T-cell (primary cell): ENCODE data around the gene COL23A1. TPM values are rescaled to one million over a fixed set of nuclear protein-coding genes. Genes with fewer than 3 reads are reported as not detected.

Experiments used
- ATAC-seq, 4 experiments: fragments of 200-7000 bp in 3 of 4; fragments of 150-1000 bp in 1 of 4; cut with Tn5 transposase; replicated peaks in 1 of 4; 1 replicate in 3 of 4; 2 replicates in 1 of 4; pipeline ENCODE4 v1.10.0; 2021; ENCODE audit warnings: moderate library complexity in 3 of 4, mild to moderate bottlenecking in 2 of 4, moderate number of reproducible peaks in 1 of 4
- CTCF ChIA-PET, 2 donors: fragments of 300-600 bp; sonication (Branson Sonifier 250); formaldehyde crosslinking; loops; one replicate each; lab custom pipeline; 2022; ENCODE audit warnings: antibody characterized with exemption in 2 of 2; lab: Charles Lee
- POLR2A ChIA-PET, 2 donors: fragments of 300-600 bp; sonication (Branson Sonifier 250); formaldehyde crosslinking; loops; one replicate each; lab custom pipeline; 2022; ENCODE audit warnings: antibody characterized with exemption in 2 of 2; lab: Charles Lee
- DNase-seq, 35 experiments: peaks; one replicate each; pipeline versions ENCODE4 v3.0.0 to v3.0.0-alpha.2; 2013 to 2023
- H3K27ac ChIP-seq: one replicate; pipeline ENCODE4 v1.5.1; 2013; ENCODE audit warnings: low read length
- H3K27me3 ChIP-seq, 2 experiments: replicated peaks in 1 of 2; 1 replicate in 1 of 2; 2 replicates in 1 of 2; pipeline versions ENCODE4 v1.6.1 to v1.7.0; 2013; ENCODE audit warnings: low read length in 1 of 2, mixed read lengths in 1 of 2; ENCODE audit not compliant: control insufficient read depth in 2 of 2, insufficient read depth in 2 of 2; ENCODE audit errors: extremely low read depth in 1 of 2
- H3K36me3 ChIP-seq, 2 donors: 1 replicate in 1 of 2; 2 replicates in 1 of 2; pipeline versions ENCODE4 v1.6.1 to v1.7.0; 2013; ENCODE audit warnings: low read length in 1 of 2; ENCODE audit not compliant: control insufficient read depth in 2 of 2, insufficient read depth in 1 of 2; ENCODE audit errors: extremely low read depth in 1 of 2
- H3K4me1 ChIP-seq, 2 experiments: 1 replicate in 1 of 2; 2 replicates in 1 of 2; pipeline versions ENCODE4 v1.6.1 to v1.7.0; 2013; ENCODE audit warnings: low read length in 2 of 2, mixed read lengths in 1 of 2; ENCODE audit not compliant: insufficient read depth in 2 of 2, control insufficient read depth in 1 of 2; ENCODE audit errors: extremely low read depth in 1 of 2
- H3K4me3 ChIP-seq, 2 donors: 1 replicate in 1 of 2; 2 replicates in 1 of 2; pipeline versions ENCODE4 v1.5.1 to v1.7.0; 2013; ENCODE audit warnings: mild to moderate bottlenecking in 2 of 2, low read length in 1 of 2, moderate library complexity in 1 of 2; ENCODE audit not compliant: control insufficient read depth in 1 of 2; ENCODE audit errors: extremely low read depth in 1 of 2
- H3K9me3 ChIP-seq: 2 replicates; pipeline ENCODE4 v1.7.0; 2013
- H3K27ac Mint-ChIP-seq, 2 donors: one replicate each; pipeline ENCODE4 v1.8.0; 2020 to 2021; ENCODE audit warnings: mild to moderate bottlenecking in 2 of 2, mixed read lengths in 2 of 2
- H3K27me3 Mint-ChIP-seq, 2 donors: one replicate each; pipeline ENCODE4 v1.8.0; 2021 to 2022; ENCODE audit warnings: mixed read lengths in 2 of 2
- H3K36me3 Mint-ChIP-seq: one replicate; pipeline ENCODE4 v1.8.0; 2021; ENCODE audit warnings: mixed read lengths
- H3K4me1 Mint-ChIP-seq, 3 donors: one replicate each; pipeline ENCODE4 v1.8.0; 2020 to 2022; ENCODE audit warnings: mixed read lengths in 3 of 3, mild to moderate bottlenecking in 1 of 3
- H3K4me3 Mint-ChIP-seq, 3 donors: one replicate each; pipeline ENCODE4 v1.8.0; 2020 to 2022; ENCODE audit warnings: mild to moderate bottlenecking in 3 of 3, mixed read lengths in 3 of 3, moderate library complexity in 3 of 3
- H3K9me3 Mint-ChIP-seq, 3 donors: one replicate each; pipeline ENCODE4 v1.8.0; 2020 to 2022; ENCODE audit warnings: mixed read lengths in 3 of 3
- WGBS: methylation state at CpG from one replicate; pipeline ENCODE4 v1.1.5; 2013; ENCODE audit warnings: missing lambda C conversion rate; ENCODE audit not compliant: insufficient coverage; 5-methylcytosine and 5-hydroxymethylcytosine counted together
- total RNA-seq, 35 experiments: library from RNA in 6 of 35; stranded (reverse) in 6 of 35; fragments of 120-200 nt in 1 of 35; gene quantifications; one replicate each; pipeline versions ENCODE4 v1.2.1 to v1.2.4 and lab custom pipeline; 2013 to 2026

COL23A1 gene
- total RNA-seq, 5 donors from 2014 or later (not counting 1 experiment from before 2014, with no cell fraction given) = 0.07 to 0.13 TPM; not detected in 3

GRCh38 chr5:178437386-178438075 is 152.7 kb downstream of the COL23A1 start:
- ATAC-seq = no peak
- WGBS = 69% methylated on average over 5 of the region's 8 CpGs
- Mint-ChIP-seq H3K9me3 (no peaks in the 10 kb centered on the region), H3K27me3 (peaks cover 9 to 10% of the 10 kb centered on the region in 2 donors), H3K4me1 (no peaks in the 10 kb centered on the region), H3K36me3 (no peaks in the 10 kb centered on the region), H3K27ac (no peak overlapping the region), H3K4me3 (no peak overlapping the region)
- Histone ChIP-seq H3K9me3 (no peaks in the 10 kb centered on the region), H3K4me3 (no peak overlapping the region), H3K36me3 (no peaks in the 10 kb centered on the region), H3K27me3 (peaks cover 0 to 40% of the 10 kb centered on the region in 2 experiments), H3K27ac (no peak overlapping the region), H3K4me1 (peaks cover 0 to 3% of the 10 kb centered on the region in 2 experiments)
- CTCF ChIA-PET = no interaction called here
- POLR2A ChIA-PET = no interaction called here
- no peak for DNase-seq

GRCh38 chr5:178436326-178436940 is 153.8 kb downstream of the COL23A1 start:
- no peak overlapping the region for H3K4me3 Mint-ChIP-seq
- DNase-seq (no peak), ATAC-seq (no peak)
- 70% methylated on average over 6 of the region's 13 CpGs for WGBS
- Histone ChIP-seq H3K9me3 (no peaks in the 10 kb centered on the region), H3K4me3 (no peak overlapping the region), H3K27me3 (peaks cover 0 to 38% of the 10 kb centered on the region in 2 experiments), H3K4me1 (no peaks in the 10 kb centered on the region), H3K36me3 (no peaks in the 10 kb centered on the region), H3K27ac (no peak overlapping the region)
- CTCF ChIA-PET = no interaction called here
- peaks cover 9 to 10% of the 10 kb centered on the region in 2 donors for H3K27me3 Mint-ChIP-seq
- H3K4me1 Mint-ChIP-seq = no peaks in the 10 kb centered on the region
- no peaks in the 10 kb centered on the region for H3K36me3 Mint-ChIP-seq
- H3K27ac Mint-ChIP-seq = no peak overlapping the region
- POLR2A ChIA-PET = no interaction called here
- peaks cover 0 to 1% (median 0%) of the 10 kb centered on the region in 3 donors for H3K9me3 Mint-ChIP-seq

- Histone ChIP-seq H3K4me1 (no peaks in the 10 kb centered on the region), H3K27ac (no peak overlapping the region), H3K36me3 (no peaks in the 10 kb centered on the region), H3K4me3 (no peak overlapping the region), H3K9me3 (no peaks in the 10 kb centered on the region), H3K27me3 (peaks cover 0 to 43% of the 10 kb centered on the region in 2 experiments)
- Mint-ChIP-seq H3K4me1 (no peaks in the 10 kb centered on the region), H3K9me3 (peaks cover 0 to 4% (median 0%) of the 10 kb centered on the region in 3 donors), H3K4me3 (no peak overlapping the region), H3K27me3 (peaks cover 9 to 10% of the 10 kb centered on the region in 2 donors), H3K27ac (no peak overlapping the region), H3K36me3 (no peaks in the 10 kb centered on the region)
- WGBS = 78% methylated on average over 16 of the region's 22 CpGs
- ChIA-PET CTCF (no interaction called here), POLR2A (no interaction called here)
- no peak for DNase-seq
- ATAC-seq = no peak
Measured at GRCh38 chr5:178435321-178436238, 154.6 kb downstream of the COL23A1 start.

- no peaks in the 10 kb centered on the region for H3K36me3 ChIP-seq
- Mint-ChIP-seq H3K4me3 (no peak overlapping the region), H3K9me3 (peaks cover 0 to 4% (median 0%) of the 10 kb centered on the region in 3 donors)
Measured at GRCh38 chr5:178434851-178435250, 155.3 kb downstream of the COL23A1 start.

DNA sequence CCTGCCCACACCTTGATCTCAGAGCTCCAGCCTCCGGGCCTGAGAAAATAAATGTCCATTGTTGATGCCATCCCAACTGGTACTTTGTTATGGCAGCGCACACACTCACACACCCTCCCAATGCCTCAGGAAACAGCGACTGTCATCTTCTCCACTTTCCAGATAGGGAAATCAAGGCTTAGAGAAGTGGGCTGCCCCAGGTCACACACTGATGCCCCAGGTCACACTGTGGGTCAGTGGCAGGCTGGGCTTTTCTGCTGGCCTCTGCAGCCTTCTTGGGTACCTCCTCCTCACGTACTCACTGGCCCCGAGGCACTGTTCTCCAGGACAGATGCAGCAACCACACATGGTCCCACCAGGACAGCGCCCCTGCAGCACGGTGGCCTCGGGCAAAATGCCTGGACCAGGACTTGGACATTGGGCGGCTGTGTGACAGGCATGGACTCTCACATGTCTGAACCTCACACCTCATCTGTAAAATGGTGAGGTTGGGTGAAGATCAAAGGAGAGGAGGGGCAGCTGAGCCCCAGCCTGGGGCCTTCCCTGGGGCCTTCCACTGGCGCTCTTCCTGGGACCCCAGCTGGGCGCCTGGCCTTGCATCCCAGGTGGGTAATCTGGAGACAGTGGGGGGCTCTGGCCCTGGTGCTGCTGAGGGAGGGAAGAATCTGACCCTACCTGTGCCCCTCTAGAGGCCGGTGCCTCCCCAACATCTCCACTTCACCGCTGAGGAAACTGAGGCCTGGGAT is 156.0 kb downstream of the COL23A1 start:
- Histone ChIP-seq H3K9me3 (no peaks in the 10 kb centered on the region), H3K36me3 (no peaks in the 10 kb centered on the region), H3K27ac (no peak overlapping the region), H3K4me1 (no peaks in the 10 kb centered on the region), H3K4me3 (no peak overlapping the region), H3K27me3 (peaks cover 0 to 44% of the 10 kb centered on the region in 2 experiments)
- Mint-ChIP-seq H3K27ac (no peak overlapping the region), H3K27me3 (peaks cover 5 to 10% of the 10 kb centered on the region in 2 donors), H3K9me3 (peaks cover 0 to 4% (median 0%) of the 10 kb centered on the region in 3 donors), H3K36me3 (no peaks in the 10 kb centered on the region), H3K4me1 (no peaks in the 10 kb centered on the region), H3K4me3 (no peak overlapping the region)
- CTCF ChIA-PET = no interaction called here
- no peak for ATAC-seq
- DNase-seq = no peak
- POLR2A ChIA-PET = no interaction called here
- WGBS = 82% methylated on average over 6 of the region's 13 CpGs

More at GRCh38 chr5:178434851-178435250, 155.3 kb downstream of the COL23A1 start:
- H3K27ac Mint-ChIP-seq = no peak overlapping the region
- H3K36me3 Mint-ChIP-seq = no peaks in the 10 kb centered on the region
- WGBS = 79% methylated on average over 12 of the region's 17 CpGs
- ChIA-PET POLR2A (no interaction called here), CTCF (no interaction called here)
- H3K9me3 ChIP-seq = no peaks in the 10 kb centered on the region
- H3K4me1 ChIP-seq = no peaks in the 10 kb centered on the region
- peaks cover 0 to 43% of the 10 kb centered on the region in 2 experiments for H3K27me3 ChIP-seq
- DNase-seq (no peak), ATAC-seq (no peak)
- no peak overlapping the region for H3K4me3 ChIP-seq
- H3K27ac ChIP-seq = no peak overlapping the region
- no peaks in the 10 kb centered on the region for H3K4me1 Mint-ChIP-seq
- H3K27me3 Mint-ChIP-seq = peaks cover 9 to 10% of the 10 kb centered on the region in 2 donors
